K562 (cell line): ENCODE data around the gene BLM.
"Not testable (repeated sequence)": the region's sequence is repeated elsewhere in the genome, so short reads cannot be mapped to it uniquely, and the experiment has no call there.

ENCODE experiments used
- CTCF ChIP-seq, 3 experiments: IDR thresholded peaks in 2 of 3; conservative IDR thresholded peaks in 1 of 3; 2 replicates each; pipeline ENCODE4 v1.5.1; 2011 to 2012; ENCODE audit warnings: low read length in 3 of 3, mild to moderate bottlenecking in 3 of 3, control low read depth in 2 of 3, improper control_type of control experiment in 1 of 3, inconsistent platforms in 1 of 3, low read depth in 1 of 3, mixed read lengths in 1 of 3, moderate library complexity in 1 of 3; ENCODE audit not compliant: insufficient read depth in 2 of 3
- FIP1L1 ChIP-seq: fragments of 200-400 bp; formaldehyde crosslinking; IDR thresholded peaks from 2 replicates; pipeline ENCODE4 v1.6.1; 2018; ENCODE audit warnings: mild to moderate bottlenecking, low read depth, low read length; ENCODE audit not compliant: poor library complexity, severe bottlenecking
- FOXP1 ChIP-seq: sonication (generic); formaldehyde crosslinking; IDR thresholded peaks from 2 replicates; pipeline ENCODE4 v1.8.0; 2022; ENCODE audit warnings: mild to moderate bottlenecking, missing genetic modification reagents
- HCFC1 ChIP-seq: IDR thresholded peaks from 2 replicates; pipeline ENCODE4 v1.6.1; 2012; ENCODE audit warnings: low read depth, low read length, improper control_type of control experiment
- HDAC6 ChIP-seq: IDR thresholded peaks from 2 replicates; pipeline ENCODE4 v1.6.1; 2012; ENCODE audit warnings: low read depth, mild to moderate bottlenecking, control low read depth, inconsistent platforms, low read length, moderate library complexity
- KDM4B ChIP-seq, 2 experiments: fragments of 450-650 bp in 1 of 2; sonication (generic) in 1 of 2; IDR thresholded peaks; 2 replicates each; pipeline ENCODE4 v1.6.1; 2016 to 2017; ENCODE audit warnings: borderline replicate concordance in 2 of 2, antibody characterized with exemption in 1 of 2, low read depth in 1 of 2, mild to moderate bottlenecking in 1 of 2
- POLR2A ChIP-seq: fragments of 450-650 bp; conservative IDR thresholded peaks from 2 replicates; pipeline ENCODE4 v1.6.1; 2016
- POLR2AphosphoS2 ChIP-seq: IDR thresholded peaks from 2 replicates; pipeline ENCODE4 v1.6.1; 2012; ENCODE audit warnings: low read length, improper control_type of control experiment
- POLR2AphosphoS5 ChIP-seq: IDR thresholded peaks from 2 replicates; pipeline ENCODE4 v1.6.1; 2011; ENCODE audit warnings: mild to moderate bottlenecking, low read depth, low read length, moderate library complexity; ENCODE audit not compliant: control insufficient read depth, insufficient read depth
- RB1 ChIP-seq: fragments of 450-650 bp; IDR thresholded peaks from 2 replicates; pipeline ENCODE4 v1.6.1; 2017; ENCODE audit warnings: low read depth, mild to moderate bottlenecking
- SP2 ChIP-seq: IDR thresholded peaks from 2 replicates; pipeline ENCODE4 v1.6.1; 2011; ENCODE audit warnings: mild to moderate bottlenecking, low read depth, low read length, moderate library complexity; ENCODE audit not compliant: poor library complexity, severe bottlenecking; ENCODE audit errors: extremely low read depth
- ZNF436 ChIP-seq: fragments of 250-450, 450-650 bp; sonication (Bioruptor Pico); formaldehyde crosslinking; IDR thresholded peaks from 2 replicates; pipeline ENCODE4 v1.7.0; 2020; ENCODE audit warnings: mild to moderate bottlenecking

GRCh38 chr15:90740545-90740944 lies 23.4 kb downstream of the BLM start:
- not testable (repeated sequence) for TF ChIP-seq FIP1L1; HCFC1; POLR2AphosphoS2; RB1; HDAC6; POLR2A; FOXP1 (CRISPR knock-in tag); KDM4B (IDR thresholded peaks at IDR 0.05; ENCODE audit: borderline replicate concordance in 2 of 2, low read depth in 1 of 2); CTCF (IDR thresholded peaks at IDR 0.05 in 2 of 3, conservative IDR thresholded peaks at IDR 0.05 in 1 of 3; ENCODE audit: insufficient read depth in 2 of 3, low read depth in 1 of 3, low read length in 3 of 3); POLR2AphosphoS5; SP2; ZNF436 (CRISPR knock-in tag)
